Panc1 (cell line): ENCODE measurements around the gene GREB1L. TPM values are rescaled to one million over a fixed set of nuclear protein-coding genes. Genes with fewer than 3 reads are reported as not detected.

ENCODE experiments used
- ATAC-seq: fragments of 200-7000 bp; cut with Tn5 transposase; 2 replicates; pipeline ENCODE4 v1.9.1; 2020; ENCODE audit warnings: mild to moderate bottlenecking, moderate library complexity
- Bru-seq: library from RNA; stranded (reverse); fragments of 400-500 nt; gene quantifications from one replicate; lab custom pipeline; 2021; lab: Mats Ljungman, UMichigan
- BruChase-seq, 2 experiments: library from RNA; stranded (reverse); fragments of 400-500 nt; gene quantifications; one replicate each; lab custom pipeline; 2021; lab: Mats Ljungman, UMichigan
- BruUV-seq: library from RNA; stranded (reverse); fragments of 400-500 nt; replicated peaks from 2 replicates; lab custom pipeline; 2021; lab: Mats Ljungman, UMichigan
- CTCF ChIA-PET: fragments of 300-600 bp; sonication (Branson Sonifier 250); formaldehyde crosslinking; loops from one replicate; lab custom pipeline; 2022; ENCODE audit warnings: antibody characterized with exemption; lab: Charles Lee
- POLR2A ChIA-PET: fragments of 300-600 bp; sonication (Branson Sonifier 250); formaldehyde crosslinking; loops from one replicate; lab custom pipeline; 2022; ENCODE audit warnings: antibody characterized with exemption; lab: Charles Lee
- DNase-seq: peaks from one replicate; pipeline ENCODE4 v3.0.0-alpha.2; 2010; ENCODE audit warnings: low read depth, low spot score
- H3K27ac ChIP-seq: 2 replicates; pipeline ENCODE4 v1.5.1; 2011; ENCODE audit warnings: mild to moderate bottlenecking, low read length, inconsistent platforms
- H3K27me3 ChIP-seq: fragments of 200-500 bp; sonication (Bioruptor generic); 2 replicates; pipeline ENCODE4 v1.6.0; 2014; ENCODE audit warnings: low read length, inconsistent platforms; ENCODE audit not compliant: control insufficient read depth, insufficient read depth
- H3K36me3 ChIP-seq: fragments of 200-500 bp; sonication (Bioruptor generic); 2 replicates; pipeline ENCODE4 v1.5.1; 2014; ENCODE audit warnings: inconsistent platforms, mild to moderate bottlenecking, low read length, moderate library complexity; ENCODE audit not compliant: control insufficient read depth, insufficient read depth
- H3K4me1 ChIP-seq: 2 replicates; pipeline ENCODE4 v1.5.1; 2011; ENCODE audit warnings: inconsistent platforms, mild to moderate bottlenecking, low read length, moderate library complexity; ENCODE audit not compliant: control insufficient read depth, insufficient read depth
- H3K4me3 ChIP-seq, 2 experiments: 2 replicates each; pipeline ENCODE4 v1.5.1; 2011 to 2012; ENCODE audit warnings: low read depth in 2 of 2, low read length in 2 of 2, mild to moderate bottlenecking in 2 of 2, inconsistent platforms in 1 of 2, moderate library complexity in 1 of 2
- H3K9me3 ChIP-seq: fragments of 200-500 bp; sonication (Bioruptor generic); 2 replicates; pipeline ENCODE4 v1.5.1; 2014; ENCODE audit warnings: low read depth, mild to moderate bottlenecking, inconsistent platforms, low read length, moderate library complexity; ENCODE audit not compliant: control insufficient read depth, insufficient read depth
- CTCF ChIP-seq: fragments of 450-650 bp; IDR thresholded peaks from 2 replicates; pipeline ENCODE4 v1.5.1; 2017; ENCODE audit warnings: mild to moderate bottlenecking
- POLR2AphosphoS5 ChIP-seq: IDR thresholded peaks from 2 replicates; pipeline ENCODE4 v1.6.1; 2012; ENCODE audit warnings: mild to moderate bottlenecking, low read depth, low read length, moderate library complexity
- REST ChIP-seq, 2 experiments: IDR thresholded peaks; 2 replicates each; pipeline ENCODE4 v1.6.1; 2011 to 2012; ENCODE audit warnings: low read depth in 2 of 2, control low read depth in 1 of 2, low read length in 1 of 2, mild to moderate bottlenecking in 1 of 2, moderate library complexity in 1 of 2; ENCODE audit not compliant: insufficient read depth in 1 of 2
- SIN3A ChIP-seq: IDR thresholded peaks from 2 replicates; pipeline ENCODE4 v1.6.1; 2012; ENCODE audit warnings: low read depth, mild to moderate bottlenecking, low read length, moderate library complexity, borderline replicate concordance; ENCODE audit not compliant: insufficient read depth
- in situ Hi-C: cut with HindIII; loops from 2 replicates; pipeline ENCODE4 v1.10.0; 2016; ENCODE audit warnings: low sequenced_read_pairs, low pct_unique_long_range_greater_than_20kb
- intact Hi-C: fragments of 100-400 bp; cut with micrococcal nuclease; formaldehyde crosslinking; loops from one replicate; pipeline ENCODE4 v1.10.0; 2022; ENCODE audit not compliant: unreplicated experiment
- long read RNA-seq: library from polyadenylated mRNA; unstranded; transcript quantifications from one replicate; pipeline ENCODE4 v2.0.0, GENCODE V29; 2021; ENCODE audit not compliant: unreplicated experiment
- polyA plus RNA-seq: library from polyadenylated mRNA; unstranded; fragments of >200 nt; gene quantifications from one replicate; pipeline ENCODE4 v1.2.1, GENCODE V29; 2012; ENCODE audit warnings: missing spikeins; ENCODE audit not compliant: insufficient read length
- total RNA-seq: library from RNA; stranded (reverse); gene quantifications from one replicate; pipeline ENCODE4 v1.2.1, GENCODE V29; 2021; ENCODE audit not compliant: unreplicated experiment

The GREB1L gene
- total RNA-seq (11.0 TPM), Bru-seq, nascent RNA (percentile 59 among the genes with signal in this experiment), BruChase-seq, experiment 1, labeled RNA remaining after a 2-hour chase (percentile 58 among the genes with signal in this experiment), BruChase-seq, experiment 2, labeled RNA remaining after a 6-hour chase (percentile 59 among the genes with signal in this experiment)
- 6.3 TPM for polyA plus RNA-seq
- long read RNA-seq, partial matches to known transcripts, result 5 of 10 reads
- long read RNA-seq, other reads (novel, unspliced or antisense), result 5 of 10 reads

- Histone ChIP-seq H3K27me3 (no peaks in the 10 kb centered on the region), H3K36me3 (no peaks in the 10 kb centered on the region), H3K4me3 (peak within 1 kb of the TSS; percentile 59 to 65), H3K27ac (peak within 1 kb of the TSS; percentile 72), H3K9me3 (no peaks in the 10 kb centered on the region), H3K4me1 (no peaks in the 10 kb centered on the region; the same call in 1 of the 2 replicates)
- CTCF ChIA-PET, result interaction anchor here (0.6 to 0.7 kb wide), 2 partner anchors 200 to 305 kb away, joined by 4 to 8 read pairs; no protein-coding TSS in a partner anchor
- peak; percentile 96 for ATAC-seq
- DNase-seq, result no peak
- BruUV-seq, result no TSS peak
- TF ChIP-seq POLR2AphosphoS5, result no peak
- no peak for TF ChIP-seq SIN3A
- peak; percentile 70 for TF ChIP-seq CTCF
- POLR2A ChIA-PET, result no interaction called here
- intact Hi-C loops (no loop called here), in situ Hi-C loops (no loop called here)
Measured at GRCh38 chr18:21242141-21242779, at the start of gene GREB1L. TSS of gene GREB1L (plus strand) at chr18:21242232. CDS start at chr18:21383519, 141,287 bp downstream.

GRCh38 chr18:21192308-21192624 is 49.8 kb upstream of the GREB1L start:
- Histone ChIP-seq H3K27me3 (no peaks in the 10 kb centered on the region), H3K9me3 (no peaks in the 10 kb centered on the region), H3K4me1 (no peaks in the 10 kb centered on the region), H3K36me3 (no peaks in the 10 kb centered on the region), H3K4me3 (no peak overlapping the region), H3K27ac (no peak overlapping the region)
- intact Hi-C loops (no loop called here), in situ Hi-C loops (no loop called here)
- ATAC-seq (no peak), DNase-seq (no peak)
- no peak for TF ChIP-seq POLR2AphosphoS5
- peak; percentile 55 for TF ChIP-seq CTCF
- ChIA-PET POLR2A (interaction anchor here (0.7 kb wide), 1 partner anchor 250 kb away, joined by 6 read pairs; no protein-coding TSS in a partner anchor), CTCF (interaction anchor here (0.6 kb wide), 1 partner anchor 359 kb away, joined by 3 read pairs; no protein-coding TSS in a partner anchor)
- no TSS peak for BruUV-seq

- CTCF ChIA-PET, result interaction anchor here (0.6 to 1.0 kb wide), 6 partner anchors 8 to 417 kb away, joined by 3 to 17 read pairs (median 4); partner anchors contain the start of gene SNRPD1
- Histone ChIP-seq H3K4me1 (no peaks in the 10 kb centered on the region), H3K36me3 (no peaks in the 10 kb centered on the region), H3K4me3 (no peak overlapping the region), H3K9me3 (no peaks in the 10 kb centered on the region), H3K27ac (no peak overlapping the region), H3K27me3 (no peaks in the 10 kb centered on the region)
- POLR2A ChIA-PET, result interaction anchor here (0.6 to 0.7 kb wide), 2 partner anchors 80 to 441 kb away, joined by 3 to 6 read pairs; no protein-coding TSS in a partner anchor
- ATAC-seq, result no peak
- no TSS peak for BruUV-seq
- TF ChIP-seq CTCF, result peak; percentile 61
- no peak for TF ChIP-seq REST (IDR thresholded peaks at IDR 0.05; ENCODE audit: insufficient read depth in 1 of 2, low read depth in 2 of 2, low read length in 1 of 2)
- in situ Hi-C loops (no loop called here), intact Hi-C loops (loop anchor here (2.0 kb wide), 1 partner anchor 250 kb away; no protein-coding TSS in a partner anchor)
- no peak for DNase-seq
Measured at GRCh38 chr18:21194871-21195771, 46.9 kb upstream of the GREB1L start.
